CD14-positive monocyte (primary cell): ENCODE results near the gene CASR. TPM values are rescaled to one million over a fixed set of nuclear protein-coding genes. Genes with fewer than 3 reads are reported as not detected.

Experiments
- DNase-seq, 3 donors: peaks; one replicate each; pipeline ENCODE4 v3.0.0-alpha.2; 2011 to 2022
- H2AFZ ChIP-seq: 2 replicates; pipeline ENCODE4 v1.6.0; 2012; ENCODE audit warnings: mild to moderate bottlenecking, low read depth, low read length, inconsistent platforms; ENCODE audit not compliant: insufficient read depth, poor library complexity, severe bottlenecking
- H3K27ac ChIP-seq, 2 donors: 1 replicate in 1 of 2; 2 replicates in 1 of 2; pipeline ENCODE4 v1.5.1; 2012 to 2013; ENCODE audit warnings: low read length in 2 of 2, control low read depth in 1 of 2, inconsistent platforms in 1 of 2, low read depth in 1 of 2, mild to moderate bottlenecking in 1 of 2
- H3K27me3 ChIP-seq, 2 donors: one replicate each; pipeline versions ENCODE4 v1.6.0 to v1.6.1; 2011 to 2013; ENCODE audit warnings: low read length in 2 of 2; ENCODE audit not compliant: control insufficient read depth in 2 of 2, insufficient read depth in 2 of 2
- H3K36me3 ChIP-seq, 2 donors: replicated peaks in 1 of 2; 1 replicate in 1 of 2; 2 replicates in 1 of 2; pipeline versions ENCODE4 v1.5.1 to v1.6.1; 2012 to 2013; ENCODE audit warnings: low read length in 2 of 2, control low read depth in 1 of 2, inconsistent platforms in 1 of 2, mild to moderate bottlenecking in 1 of 2; ENCODE audit not compliant: insufficient read depth in 2 of 2, control insufficient read depth in 1 of 2
- H3K4me1 ChIP-seq, 2 donors: 1 replicate in 1 of 2; 2 replicates in 1 of 2; pipeline versions ENCODE4 v1.5.1 to v1.6.1; 2012 to 2013; ENCODE audit warnings: low read length in 2 of 2, control low read depth in 1 of 2, inconsistent platforms in 1 of 2, mild to moderate bottlenecking in 1 of 2, moderate library complexity in 1 of 2; ENCODE audit not compliant: insufficient read depth in 2 of 2, control insufficient read depth in 1 of 2
- H3K4me2 ChIP-seq: replicated peaks from 2 replicates; pipeline ENCODE3; 2012; ENCODE audit warnings: low read length, moderate library complexity, mild to moderate bottlenecking; ENCODE audit not compliant: poor library complexity, severe bottlenecking; ENCODE audit errors: extremely low read depth
- H3K4me3 ChIP-seq, 3 experiments: fragments of 200-600 bp in 1 of 3; sonication (generic) in 1 of 3; replicated peaks in 1 of 3; 1 replicate in 2 of 3; 2 replicates in 1 of 3; pipeline ENCODE4 v1.5.1; 2011 to 2013; ENCODE audit warnings: low read length in 3 of 3, mild to moderate bottlenecking in 3 of 3, control low read depth in 2 of 3, low read depth in 2 of 3, inconsistent platforms in 1 of 3, moderate library complexity in 1 of 3
- H3K79me2 ChIP-seq: 2 replicates; pipeline ENCODE4 v1.6.0; 2012; ENCODE audit warnings: mild to moderate bottlenecking, control low read depth, inconsistent platforms, low read length, moderate library complexity; ENCODE audit not compliant: insufficient read depth
- H3K9ac ChIP-seq: 2 replicates; pipeline ENCODE4 v1.6.0; 2017; ENCODE audit warnings: low read length, mild to moderate bottlenecking; ENCODE audit not compliant: insufficient read depth, poor library complexity, severe bottlenecking
- H3K9me3 ChIP-seq, 2 donors: replicated peaks in 1 of 2; 1 replicate in 1 of 2; 2 replicates in 1 of 2; pipeline versions ENCODE4 v1.5.1 to v1.6.1; 2012 to 2013; ENCODE audit warnings: low read length in 2 of 2, control low read depth in 1 of 2; ENCODE audit not compliant: control insufficient read depth in 1 of 2, insufficient read depth in 1 of 2
- H4K20me1 ChIP-seq: 2 replicates; pipeline ENCODE4 v1.6.0; 2012; ENCODE audit warnings: mild to moderate bottlenecking, low read length, control low read depth, moderate library complexity; ENCODE audit not compliant: insufficient read depth
- H3K27ac Mint-ChIP-seq, 7 donors: one replicate each; pipeline ENCODE4 v1.8.0; 2020; ENCODE audit warnings: mild to moderate bottlenecking in 7 of 7, mixed read lengths in 7 of 7, moderate library complexity in 6 of 7, inconsistent platforms in 2 of 7
- H3K27me3 Mint-ChIP-seq, 3 donors: one replicate each; pipeline ENCODE4 v1.8.0; 2021 to 2022; ENCODE audit warnings: low read depth in 3 of 3, mild to moderate bottlenecking in 3 of 3, mixed read lengths in 3 of 3, moderate library complexity in 3 of 3, inconsistent platforms in 1 of 3
- H3K36me3 Mint-ChIP-seq, 2 donors: one replicate each; pipeline ENCODE4 v1.8.0; 2020; ENCODE audit warnings: mixed read lengths in 2 of 2, inconsistent platforms in 1 of 2, mild to moderate bottlenecking in 1 of 2
- H3K4me1 Mint-ChIP-seq: one replicate; pipeline ENCODE4 v1.8.0; 2020; ENCODE audit warnings: mild to moderate bottlenecking, mixed read lengths
- H3K4me3 Mint-ChIP-seq, 2 donors: one replicate each; pipeline ENCODE4 v1.8.0; 2020; ENCODE audit warnings: mild to moderate bottlenecking in 2 of 2, mixed read lengths in 2 of 2, moderate library complexity in 1 of 2
- H3K9me3 Mint-ChIP-seq, 7 donors: one replicate each; pipeline ENCODE4 v1.8.0; 2020 to 2022; ENCODE audit warnings: mixed read lengths in 7 of 7, mild to moderate bottlenecking in 6 of 7, moderate library complexity in 6 of 7, inconsistent platforms in 2 of 7
- WGBS: methylation state at CpG from one replicate; pipeline ENCODE4 v1.1.5; 2013; ENCODE audit warnings: missing lambda C conversion rate; ENCODE audit not compliant: insufficient coverage; 5-methylcytosine and 5-hydroxymethylcytosine counted together
- intact Hi-C, 2 donors: fragments of 100-400 bp; cut with micrococcal nuclease; formaldehyde crosslinking; loops; one replicate each; pipeline versions ENCODE4 v1.15.0 to v1.15.1; 2023
- polyA plus RNA-seq, 3 donors: library from polyadenylated mRNA; depleted of rRNA in 1 of 3; unstranded in 2 of 3; stranded (reverse) in 1 of 3; fragments of 300-500 nt in 2 of 3; fragments of >200 nt in 1 of 3; fragmentation: Illumina TruSeq in 2 of 3; gene quantifications; 1 replicate in 2 of 3; 2 replicates in 1 of 3; pipeline ENCODE4 v1.2.3, GENCODE V29; 2012 to 2021
- TF ChIP-seq, protein P1 (sequence below): fragments of 200-600 bp; IDR thresholded peaks from one replicate; pipeline ENCODE4 v1.8.0; 2022; ENCODE audit warnings: antibody characterized with exemption, mild to moderate bottlenecking

The CASR gene
- polyA plus RNA-seq, 3 donors = 0.01 TPM; not detected in 2

DNA sequence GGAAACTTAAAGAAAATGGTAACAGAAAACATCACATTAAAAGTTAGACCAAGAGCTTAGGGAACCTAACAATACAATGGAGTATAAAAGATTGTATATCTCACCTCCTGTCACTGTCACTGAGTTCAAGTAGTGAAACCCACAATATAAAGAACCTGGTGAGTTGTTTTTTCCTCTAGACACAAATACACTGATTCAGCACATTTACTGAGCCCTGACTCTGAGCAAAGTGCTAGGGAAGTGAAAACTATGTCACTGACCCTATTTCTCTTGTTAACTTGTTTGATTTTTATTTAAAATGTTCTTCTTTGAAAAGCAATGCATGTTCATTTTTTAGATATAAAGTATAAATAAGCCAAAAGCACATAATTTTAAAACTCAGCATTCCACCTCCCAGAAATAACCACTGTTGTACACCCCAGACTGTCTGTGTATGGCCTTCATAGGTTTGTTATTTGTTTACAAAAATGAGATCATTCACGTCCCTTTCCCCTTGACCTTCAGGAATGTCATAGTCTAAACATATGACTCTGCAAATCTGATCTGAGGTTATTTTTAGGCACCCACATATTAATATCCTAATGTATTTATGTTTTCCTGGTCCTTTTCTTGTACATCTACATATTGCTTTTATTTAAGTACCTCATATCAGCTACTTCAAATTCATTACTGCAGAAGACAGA lies 72.4 kb downstream of the CASR start:
- TF ChIP-seq, protein P1, sequence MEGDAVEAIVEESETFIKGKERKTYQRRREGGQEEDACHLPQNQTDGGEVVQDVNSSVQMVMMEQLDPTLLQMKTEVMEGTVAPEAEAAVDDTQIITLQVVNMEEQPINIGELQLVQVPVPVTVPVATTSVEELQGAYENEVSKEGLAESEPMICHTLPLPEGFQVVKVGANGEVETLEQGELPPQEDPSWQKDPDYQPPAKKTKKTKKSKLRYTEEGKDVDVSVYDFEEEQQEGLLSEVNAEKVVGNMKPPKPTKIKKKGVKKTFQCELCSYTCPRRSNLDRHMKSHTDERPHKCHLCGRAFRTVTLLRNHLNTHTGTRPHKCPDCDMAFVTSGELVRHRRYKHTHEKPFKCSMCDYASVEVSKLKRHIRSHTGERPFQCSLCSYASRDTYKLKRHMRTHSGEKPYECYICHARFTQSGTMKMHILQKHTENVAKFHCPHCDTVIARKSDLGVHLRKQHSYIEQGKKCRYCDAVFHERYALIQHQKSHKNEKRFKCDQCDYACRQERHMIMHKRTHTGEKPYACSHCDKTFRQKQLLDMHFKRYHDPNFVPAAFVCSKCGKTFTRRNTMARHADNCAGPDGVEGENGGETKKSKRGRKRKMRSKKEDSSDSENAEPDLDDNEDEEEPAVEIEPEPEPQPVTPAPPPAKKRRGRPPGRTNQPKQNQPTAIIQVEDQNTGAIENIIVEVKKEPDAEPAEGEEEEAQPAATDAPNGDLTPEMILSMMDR = no peak
- peak overlapping the region in 1 of 2 donors; percentile 71 for H3K27ac ChIP-seq
- peaks cover 0 to 2% of the 10 kb centered on the region in 2 donors for H3K36me3 Mint-ChIP-seq
- H3K27ac Mint-ChIP-seq = peak overlapping the region; percentile 72 to 90 (median 88)
- H3K79me2 ChIP-seq = no peaks in the 10 kb centered on the region
- H3K36me3 ChIP-seq = no peaks in the 10 kb centered on the region
- no peaks in the 10 kb centered on the region for H3K9me3 ChIP-seq
- H3K4me1 Mint-ChIP-seq = peaks cover 69% of the 10 kb centered on the region
- peak overlapping the region in 1 of 2 donors; percentile 30 for H3K4me3 Mint-ChIP-seq
- no peaks in the 10 kb centered on the region for H3K27me3 ChIP-seq
- H3K27me3 Mint-ChIP-seq = peaks cover 0 to 5% (median 0%) of the 10 kb centered on the region in 3 donors
- intact Hi-C loops = loop anchor here in 1 of 2 donors (5.0 to 10.0 kb wide), 3 partner anchors 151 to 511 kb away; partner anchors contain the start of gene GOLGB1
- no peak overlapping the region for H2AFZ ChIP-seq
- H3K9ac ChIP-seq = no peak overlapping the region
- H3K4me1 ChIP-seq = peaks cover 77 to 94% of the 10 kb centered on the region in 2 donors
- WGBS = no CpG with 5 or more reads among the region's 1 CpG
- DNase-seq = peak; percentile 29 to 65 (median 53)
- peak overlapping the region; percentile 32 for H3K4me2 ChIP-seq
- no peaks in the 10 kb centered on the region for H3K9me3 Mint-ChIP-seq
- H3K4me3 ChIP-seq = peak overlapping the region in 1 of 3 experiments; percentile 6
- H4K20me1 ChIP-seq = no peaks in the 10 kb centered on the region

DNA sequence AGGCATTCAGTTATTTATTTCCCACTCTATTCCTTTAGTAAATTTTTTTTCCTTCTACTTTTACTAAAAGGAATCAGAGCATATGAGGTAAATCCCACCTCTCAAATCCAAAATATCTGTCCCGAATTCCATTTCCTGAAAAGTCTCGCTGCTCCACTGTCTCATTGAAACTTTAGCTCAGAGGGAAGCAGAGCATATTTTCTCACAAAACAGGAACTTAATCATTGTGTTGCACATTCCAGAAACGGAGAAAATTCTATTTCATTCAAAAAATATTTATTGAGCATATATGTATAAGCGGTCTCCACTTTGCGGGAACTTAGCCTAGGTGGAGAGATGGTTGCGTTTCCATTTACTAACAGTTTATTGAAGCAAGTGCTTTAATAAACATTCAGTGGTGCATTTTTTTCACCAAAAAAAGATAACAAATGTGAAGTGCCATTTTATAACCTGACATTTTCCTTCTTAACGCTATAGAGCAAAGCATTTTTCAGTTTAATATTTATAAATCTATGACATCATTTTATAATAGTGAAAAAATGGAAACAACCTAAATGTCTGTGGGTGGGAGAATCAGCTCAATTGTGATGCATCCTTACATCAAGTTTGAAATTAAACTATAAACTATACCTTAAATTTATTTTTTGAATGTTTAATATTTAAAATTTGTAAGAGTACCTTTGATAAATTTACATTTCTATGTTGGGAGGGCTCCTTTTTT lies 74.3 kb downstream of the CASR start:
- Mint-ChIP-seq H3K27ac (peak overlapping the region in 3 of 7 donors; percentile 3 to 41 (median 32)), H3K27me3 (peaks cover 0 to 5% (median 0%) of the 10 kb centered on the region in 3 donors), H3K9me3 (no peaks in the 10 kb centered on the region), H3K4me3 (peak overlapping the region in 1 of 2 donors; percentile 52), H3K4me1 (peaks cover 53% of the 10 kb centered on the region), H3K36me3 (no peaks in the 10 kb centered on the region)
- H4K20me1 ChIP-seq = no peaks in the 10 kb centered on the region
- peak overlapping the region in 1 of 3 experiments; percentile 19 for H3K4me3 ChIP-seq
- H3K36me3 ChIP-seq = no peaks in the 10 kb centered on the region
- H3K27me3 ChIP-seq = no peaks in the 10 kb centered on the region
- DNase-seq = peak in 1 of 3 donors; percentile 35
- no peaks in the 10 kb centered on the region for H3K9me3 ChIP-seq
- no peak overlapping the region for H2AFZ ChIP-seq
- 0% methylated on average over 1 of the region's 7 CpGs for WGBS
- intact Hi-C loops = loop anchor here in 1 of 2 donors (5.0 to 10.0 kb wide), 3 partner anchors 153 to 513 kb away; partner anchors contain the start of gene GOLGB1
- peak overlapping the region; percentile 43 for H3K4me2 ChIP-seq
- TF ChIP-seq, protein P1 = no peak
- peaks cover 62 to 78% of the 10 kb centered on the region in 2 donors for H3K4me1 ChIP-seq
- no peak overlapping the region for H3K27ac ChIP-seq
- H3K79me2 ChIP-seq = no peaks in the 10 kb centered on the region
- no peak overlapping the region for H3K9ac ChIP-seq
